ENCODE results near the gene RCHY1.
"Not testable (repeated sequence)": the region's sequence is repeated elsewhere in the genome, so short reads cannot be mapped to it uniquely, and the experiment has no call there.

Gene RCHY1

DNA sequence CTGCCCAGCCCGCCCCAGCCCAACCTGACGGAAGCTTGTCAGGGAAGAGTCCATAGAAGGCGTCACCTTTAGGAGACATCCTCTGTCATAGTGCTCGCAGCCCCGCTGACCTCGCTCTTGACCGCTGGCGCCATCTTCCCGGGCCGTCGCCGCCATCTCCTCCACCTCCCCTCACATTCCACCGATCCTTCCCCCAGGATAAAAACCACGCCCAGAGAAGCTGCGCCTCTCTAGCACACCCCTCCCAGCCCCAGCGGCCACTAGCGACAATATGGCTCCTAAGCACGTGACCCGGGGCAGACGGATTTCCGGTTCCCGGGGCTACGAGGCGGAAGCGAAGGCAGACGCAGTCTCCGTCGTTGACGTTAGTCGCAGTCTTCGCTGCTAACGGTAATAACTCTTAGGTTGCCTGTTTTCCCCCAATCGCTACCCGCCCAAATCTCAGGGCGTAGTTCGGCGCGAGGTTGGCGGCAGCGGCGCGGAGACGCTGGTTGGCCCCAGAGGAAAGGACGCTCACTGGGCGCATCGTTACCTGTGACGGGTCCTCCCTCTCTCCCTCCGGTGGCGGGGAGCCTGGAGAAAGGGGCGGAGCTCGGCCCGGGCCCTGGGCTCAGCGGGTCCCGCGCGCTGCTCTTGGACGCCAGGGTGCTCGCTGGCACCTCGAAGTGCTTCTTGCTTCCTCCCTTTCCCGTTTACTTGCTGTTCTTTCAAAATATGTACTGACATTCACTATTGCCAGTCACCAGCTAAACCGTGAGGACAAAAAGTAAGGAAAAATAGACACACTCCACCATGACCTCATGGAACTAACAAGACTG lies at the start of gene RCHY1, which contains the start of gene THAP6:
TSS of gene RCHY1 (minus strand) at position 273 of the 818 bp plus-strand sequence. CDS start at position 156, 117 bp downstream.
TSS of gene THAP6 (plus strand) at position 343 of the 818 bp plus-strand sequence. CDS start 980 bp downstream, outside the sequence.
- in situ Hi-C loops (cut with HindIII; ENCODE audit: low pct_ligation_motif_present, low pct_unique_long_range_greater_than_20kb, low sequenced_read_pairs), result no loop called here

DNA sequence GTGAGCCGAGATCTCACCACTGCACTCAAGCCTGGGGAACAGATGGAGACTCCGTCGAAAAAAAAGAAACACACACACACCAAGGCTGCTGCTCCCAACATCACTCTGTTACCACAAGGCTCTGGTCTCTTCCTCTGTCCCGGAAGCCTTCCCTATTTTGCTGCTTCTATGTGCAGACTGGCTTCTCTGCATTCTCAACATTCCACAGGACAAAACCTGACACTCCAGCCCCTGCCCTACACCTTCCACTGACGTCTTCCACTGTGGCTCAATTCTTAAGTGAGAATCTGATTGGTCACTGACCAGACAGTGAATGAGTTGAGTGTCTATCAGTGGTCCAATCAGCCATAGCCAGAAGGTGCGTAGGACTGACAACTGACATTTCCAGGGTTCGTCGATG lies 47.6 kb upstream of the RCHY1 start:
- no peak for DNase-seq
- in situ Hi-C loops (cut with HindIII; ENCODE audit: low pct_ligation_motif_present, low pct_unique_long_range_greater_than_20kb, low sequenced_read_pairs), result no loop called here

More for the DNA sequence above, at the start of gene RCHY1, which contains the start of gene THAP6:
- peak; percentile 97 for DNase-seq

GRCh38 chr4:75557696-75558095 lies 43.5 kb upstream of the RCHY1 start:
- DNase-seq, result no peak
- in situ Hi-C loops (cut with HindIII; ENCODE audit: low pct_ligation_motif_present, low pct_unique_long_range_greater_than_20kb, low sequenced_read_pairs), result no loop called here

GRCh38 chr4:75555294-75556164 lies 41.3 kb upstream of the RCHY1 start, which contains the start of gene ODAPH:
Gene ODAPH, plus strand, starts transcription at chr4:75556066. Its CDS starts 17 bp downstream, at chr4:75556083.
- in situ Hi-C loops (cut with HindIII; ENCODE audit: low pct_ligation_motif_present, low pct_unique_long_range_greater_than_20kb, low sequenced_read_pairs), result no loop called here
- DNase-seq, result peak; percentile 80

DNA sequence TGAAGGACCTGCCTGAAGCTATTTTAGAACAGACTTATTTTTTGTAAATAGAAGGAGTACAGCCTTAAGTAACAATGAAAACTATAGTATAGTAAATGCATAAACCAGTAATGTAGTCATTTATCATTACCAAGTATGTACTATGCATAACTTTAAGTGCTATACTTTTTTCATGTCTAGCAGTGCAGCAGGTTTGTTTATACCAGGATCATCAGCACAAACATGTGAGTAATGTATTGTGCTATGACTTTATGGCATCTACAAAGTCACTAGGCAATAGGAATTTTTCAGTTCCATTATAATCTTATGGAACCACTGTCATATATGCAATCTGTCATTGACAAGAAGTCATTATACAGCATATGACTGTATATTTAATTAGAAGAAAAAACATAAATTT lies 38.2 kb upstream of the RCHY1 start:
- DNase-seq, result no peak
- in situ Hi-C loops (cut with HindIII; ENCODE audit: low pct_ligation_motif_present, low pct_unique_long_range_greater_than_20kb, low sequenced_read_pairs), result no loop called here

DNA sequence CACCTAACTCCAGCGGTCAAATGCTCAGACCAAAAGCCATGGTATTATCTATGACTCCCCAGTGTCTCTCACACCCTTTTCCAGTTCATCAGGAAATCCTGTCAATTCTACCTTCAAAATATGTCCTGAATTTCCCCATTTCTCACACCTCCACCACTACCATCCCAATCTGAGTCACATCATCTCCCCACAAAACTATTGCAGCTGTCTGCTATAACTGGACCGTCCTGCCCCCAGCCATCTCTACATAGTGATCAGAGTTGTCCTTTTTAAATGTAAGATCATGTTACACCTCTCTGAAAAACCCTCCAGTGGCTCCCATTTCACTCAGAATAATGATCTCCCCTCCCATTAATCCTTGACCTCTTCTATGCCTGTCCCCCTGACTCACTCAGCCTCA lies 34.8 kb upstream of the RCHY1 start:
- in situ Hi-C loops (cut with HindIII; ENCODE audit: low pct_ligation_motif_present, low pct_unique_long_range_greater_than_20kb, low sequenced_read_pairs), result no loop called here
- DNase-seq, result no peak

DNA sequence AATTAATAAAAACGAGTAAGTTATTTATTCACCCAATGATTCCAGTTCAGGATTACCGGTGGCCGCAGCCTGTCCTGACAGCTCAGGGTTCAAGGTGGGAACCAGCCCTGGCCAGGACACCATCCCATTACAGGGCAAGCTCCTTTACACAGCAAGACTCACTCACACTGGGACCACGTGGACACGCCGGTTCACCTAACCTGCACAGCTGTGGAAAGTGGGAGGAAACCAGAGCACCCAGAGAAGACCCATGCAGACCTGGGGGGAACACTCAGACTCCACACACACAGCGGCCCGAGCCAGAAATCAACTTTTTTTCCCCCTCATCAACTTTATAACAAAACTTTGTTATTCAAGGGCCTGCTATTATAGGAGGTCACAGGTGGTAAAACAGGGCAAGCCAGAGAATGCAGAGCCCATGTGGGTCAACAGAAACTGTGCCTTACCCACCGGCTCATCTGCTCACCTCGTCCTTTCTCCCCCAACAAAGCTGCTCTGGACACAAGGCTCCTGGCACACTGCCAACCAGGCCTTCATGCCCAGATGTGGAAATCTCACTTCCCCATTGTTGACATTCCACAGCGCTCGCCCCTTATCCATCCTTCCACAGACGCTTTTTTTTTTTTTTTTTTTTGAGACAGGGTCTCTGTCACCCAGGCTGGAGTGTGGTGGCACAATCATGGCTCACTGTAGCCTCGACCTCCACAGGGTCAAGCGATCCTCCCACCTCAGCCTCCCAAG lies 33.6 kb upstream of the RCHY1 start:
- in situ Hi-C loops (cut with HindIII; ENCODE audit: low pct_ligation_motif_present, low pct_unique_long_range_greater_than_20kb, low sequenced_read_pairs), result no loop called here
- DNase-seq, result peak; percentile 5

DNA sequence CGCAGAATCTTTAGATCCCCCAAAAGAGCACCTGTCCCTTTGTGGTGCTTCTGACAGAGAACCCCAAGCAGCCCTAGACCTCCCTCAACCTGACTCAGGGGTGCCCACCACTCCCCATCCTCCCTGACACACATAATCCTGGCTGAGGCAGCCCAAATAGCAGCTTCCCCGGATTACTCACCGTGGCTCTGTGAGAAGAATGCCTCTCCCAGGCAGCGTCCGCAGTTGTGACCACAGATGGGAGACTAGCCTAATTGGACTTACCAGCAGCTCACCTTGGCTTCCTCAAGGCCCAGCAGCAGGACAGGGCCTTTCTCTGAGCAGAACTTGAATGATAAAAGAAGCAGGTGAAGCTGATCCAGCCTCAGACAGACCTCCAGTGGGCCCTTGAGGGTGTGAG lies 31.3 kb upstream of the RCHY1 start:
- in situ Hi-C loops (cut with HindIII; ENCODE audit: low pct_ligation_motif_present, low pct_unique_long_range_greater_than_20kb, low sequenced_read_pairs), result no loop called here
- peak; percentile 4 for DNase-seq

- in situ Hi-C loops (cut with HindIII; ENCODE audit: low pct_ligation_motif_present, low pct_unique_long_range_greater_than_20kb, low sequenced_read_pairs), result no loop called here
- DNase-seq, result no peak
Observed at GRCh38 chr4:75544870-75545269, 30.7 kb upstream of the RCHY1 start.

GRCh38 chr4:75544220-75544619 lies 30.0 kb upstream of the RCHY1 start:
- DNase-seq; in situ Hi-C loops (cut with HindIII; ENCODE audit: low pct_ligation_motif_present, low pct_unique_long_range_greater_than_20kb, low sequenced_read_pairs): not testable (repeated sequence)

GRCh38 chr4:75542824-75543223 lies 28.6 kb upstream of the RCHY1 start:
- DNase-seq, result peak; percentile 79

GRCh38 chr4:75537308-75537707 lies 23.1 kb upstream of the RCHY1 start:
- DNase-seq; in situ Hi-C loops (cut with HindIII; ENCODE audit: low pct_ligation_motif_present, low pct_unique_long_range_greater_than_20kb, low sequenced_read_pairs): not testable (repeated sequence)

More at GRCh38 chr4:75542824-75543223, 28.6 kb upstream of the RCHY1 start:
- in situ Hi-C loops (cut with HindIII; ENCODE audit: low pct_ligation_motif_present, low pct_unique_long_range_greater_than_20kb, low sequenced_read_pairs), result no loop called here

- DNase-seq; in situ Hi-C loops (cut with HindIII; ENCODE audit: low pct_ligation_motif_present, low pct_unique_long_range_greater_than_20kb, low sequenced_read_pairs): not testable (repeated sequence)
Observed at GRCh38 chr4:75533926-75534325, 19.7 kb upstream of the RCHY1 start.

DNA sequence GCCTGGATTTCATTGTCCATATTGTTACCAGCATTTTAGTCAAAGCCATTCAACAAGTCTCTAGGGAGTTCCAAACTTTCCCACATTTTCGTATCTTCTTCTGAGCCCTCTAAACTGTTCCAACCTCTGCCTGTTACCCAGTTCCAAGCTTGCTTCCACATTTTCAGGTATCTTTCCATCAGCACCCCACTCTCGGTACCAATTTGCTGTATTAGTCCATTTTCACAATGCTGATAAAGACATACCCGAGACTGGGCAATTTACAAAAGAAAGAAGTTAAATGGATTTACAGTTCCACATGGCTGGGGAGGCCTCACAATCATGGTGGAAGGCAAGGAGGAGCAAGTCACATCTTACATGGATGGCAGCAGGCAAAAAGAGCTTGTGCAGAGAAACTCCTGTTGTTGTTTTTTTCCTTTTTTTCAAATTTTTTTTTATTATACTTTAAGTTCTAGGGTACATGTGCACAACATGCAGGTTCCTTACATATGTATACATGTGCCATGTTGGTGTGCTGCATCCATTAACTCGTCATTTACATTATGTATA lies 19.2 kb upstream of the RCHY1 start:
- DNase-seq; in situ Hi-C loops (cut with HindIII; ENCODE audit: low pct_ligation_motif_present, low pct_unique_long_range_greater_than_20kb, low sequenced_read_pairs): not testable (repeated sequence)

DNA sequence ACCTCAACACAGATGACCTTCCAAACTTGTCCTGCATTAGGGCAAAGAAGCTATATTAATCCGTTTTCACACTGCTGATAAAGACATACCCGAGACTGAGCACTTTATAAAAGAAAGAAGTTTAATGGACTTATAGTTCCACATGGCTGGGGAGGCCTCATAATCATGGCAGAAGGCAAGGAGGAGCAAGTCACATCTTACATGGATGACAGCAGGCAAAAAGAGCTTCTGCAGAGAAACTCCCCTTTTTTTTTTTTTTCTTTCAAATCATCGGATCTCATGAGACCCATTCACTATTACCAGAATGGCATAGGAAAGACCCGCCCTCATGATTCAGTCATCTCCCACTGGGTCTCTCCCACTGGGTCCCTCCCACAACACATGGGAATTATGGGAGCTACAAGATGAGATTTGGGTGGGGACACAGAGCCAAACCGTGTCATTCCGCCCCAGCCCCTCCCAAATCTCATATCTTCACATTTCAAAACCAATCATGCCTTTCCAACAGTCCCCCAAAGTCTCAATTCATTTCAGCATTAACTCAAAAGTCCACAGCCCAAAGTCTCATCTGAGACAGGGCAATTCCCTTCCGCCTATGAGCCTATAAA lies 17.4 kb upstream of the RCHY1 start:
- in situ Hi-C loops (cut with HindIII; ENCODE audit: low pct_ligation_motif_present, low pct_unique_long_range_greater_than_20kb, low sequenced_read_pairs); DNase-seq: not testable (repeated sequence)

- in situ Hi-C loops (cut with HindIII; ENCODE audit: low pct_ligation_motif_present, low pct_unique_long_range_greater_than_20kb, low sequenced_read_pairs), result no loop called here
- no peak for DNase-seq
Observed at GRCh38 chr4:75530556-75531322, 16.5 kb upstream of the RCHY1 start.

GRCh38 chr4:75527482-75527881 lies 13.3 kb upstream of the RCHY1 start:
- in situ Hi-C loops (cut with HindIII; ENCODE audit: low pct_ligation_motif_present, low pct_unique_long_range_greater_than_20kb, low sequenced_read_pairs), result no loop called here
- no peak for DNase-seq
